Activated naive CD4-positive, alpha-beta T cell treated with anti-CD3 and anti-CD28 coated beads, Interleukin-2, amount 50 U/mL, for 72 hours (primary cell): Measurements from ENCODE around the gene SLC12A7. TPM values are rescaled to one million over a fixed set of nuclear protein-coding genes. Genes with fewer than 3 reads are reported as not detected.
"Not testable (repeated sequence)": the region's sequence is repeated elsewhere in the genome, so short reads cannot be mapped to it uniquely, and the experiment has no call there.

Source experiments
- ATAC-seq, 2 donors: fragments of 150-1000 bp; cut with Tn5 transposase; 2 replicates each; pipeline ENCODE4 v1.10.0; 2021; ENCODE audit warnings: mild to moderate bottlenecking in 2 of 2, moderate library complexity in 2 of 2
- DNase-seq, 2 donors: peaks; one replicate each; pipeline ENCODE4 v3.0.0; 2021 to 2022; ENCODE audit warnings: low spot score in 2 of 2
- H3K27ac Mint-ChIP-seq, 2 donors: one replicate each; pipeline ENCODE4 v1.8.0; 2022; ENCODE audit warnings: mild to moderate bottlenecking in 2 of 2, mixed read lengths in 2 of 2
- H3K36me3 Mint-ChIP-seq, 2 donors: one replicate each; pipeline ENCODE4 v1.8.0; 2022; ENCODE audit warnings: mixed read lengths in 2 of 2
- H3K9me3 Mint-ChIP-seq, 2 donors: one replicate each; pipeline ENCODE4 v1.8.0; 2022; ENCODE audit warnings: mixed read lengths in 2 of 2
- total RNA-seq, 2 donors: library from RNA; stranded (reverse); gene quantifications; one replicate each; pipeline ENCODE4 v1.2.3, GENCODE V29; 2022

SLC12A7 gene
- total RNA-seq, 2 donors from 2014 or later = 19.5 to 74.7 TPM

GRCh38 chr5:1068895-1069719 is 42.8 kb downstream of the SLC12A7 start:
- H3K36me3 Mint-ChIP-seq = no peaks in the 10 kb centered on the region
- ATAC-seq = no peak
- H3K27ac Mint-ChIP-seq = no peak overlapping the region
- DNase-seq = no peak
- no peaks in the 10 kb centered on the region for H3K9me3 Mint-ChIP-seq

DNA sequence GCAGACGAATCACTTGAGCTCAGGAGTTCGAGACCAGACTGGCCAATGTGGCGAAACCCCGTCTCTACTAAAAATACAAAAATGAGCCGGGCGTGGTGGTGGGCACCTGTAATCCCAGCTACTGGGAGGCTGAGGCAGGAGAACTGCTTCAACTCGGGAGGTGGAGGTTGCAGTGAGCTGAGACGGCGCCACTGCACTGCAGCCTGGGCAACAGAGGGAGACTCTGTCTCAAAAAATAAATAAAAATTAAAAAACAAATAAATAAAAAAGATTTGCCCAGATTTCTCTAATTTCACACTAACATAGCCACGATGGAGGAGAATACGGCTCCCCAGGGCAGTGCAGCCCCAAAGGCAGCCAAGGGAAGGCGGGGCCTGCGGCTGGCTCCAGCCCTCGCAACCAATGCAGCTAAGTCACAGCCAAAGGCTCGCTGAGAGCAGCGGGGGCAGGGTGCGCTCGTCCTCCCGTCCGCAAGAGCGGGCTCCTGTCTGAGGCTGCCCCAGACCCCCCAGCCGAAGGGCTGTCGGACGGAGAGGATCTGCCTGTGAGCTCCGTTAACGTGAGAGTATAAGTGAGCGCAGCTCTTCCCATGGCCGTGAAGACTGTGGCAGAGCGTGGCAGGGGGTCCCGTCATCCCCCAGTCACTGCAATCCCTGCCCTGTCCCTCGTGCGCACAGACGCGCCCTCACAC is 43.5 kb downstream of the SLC12A7 start:
- H3K36me3 Mint-ChIP-seq = no peaks in the 10 kb centered on the region
- ATAC-seq (no peak), DNase-seq (no peak)
- H3K9me3 Mint-ChIP-seq = no peaks in the 10 kb centered on the region
- no peak overlapping the region for H3K27ac Mint-ChIP-seq

GRCh38 chr5:1067141-1068121 is 44.4 kb downstream of the SLC12A7 start:
- H3K27ac Mint-ChIP-seq = no peak overlapping the region
- ATAC-seq = no peak
- no peaks in the 10 kb centered on the region for H3K9me3 Mint-ChIP-seq
- DNase-seq = no peak
- H3K36me3 Mint-ChIP-seq = no peaks in the 10 kb centered on the region

DNA sequence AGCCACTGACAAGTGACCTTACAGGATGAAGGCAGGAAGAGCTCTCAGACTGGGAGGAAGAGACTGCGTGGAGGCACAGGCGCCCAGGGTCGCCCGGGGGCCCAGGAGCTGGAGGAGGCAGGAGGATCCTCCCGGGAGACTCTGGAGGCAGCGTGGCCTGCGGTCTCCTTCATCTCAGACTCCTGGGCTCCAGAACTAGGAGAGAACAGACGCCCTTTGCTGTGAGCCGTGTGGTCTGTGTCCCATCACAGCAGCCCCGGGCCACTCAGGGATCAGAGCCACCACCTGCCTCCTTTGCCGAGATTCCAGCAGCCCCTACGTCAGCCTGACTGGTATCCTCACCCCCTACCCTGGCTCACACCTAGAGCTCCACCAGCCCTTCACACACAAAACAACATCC is 45.2 kb downstream of the SLC12A7 start:
- no peak for ATAC-seq
- Mint-ChIP-seq H3K27ac (no peak overlapping the region), H3K9me3 (no peaks in the 10 kb centered on the region)

GRCh38 chr5:1065891-1066650 is 45.8 kb downstream of the SLC12A7 start:
- Mint-ChIP-seq H3K36me3 (no peaks in the 10 kb centered on the region), H3K9me3 (no peaks in the 10 kb centered on the region), H3K27ac (peak overlapping the region in 1 of 2 donors; percentile 30)
- DNase-seq (no peak), ATAC-seq (no peak)

More for the DNA sequence above, 45.2 kb downstream of the SLC12A7 start:
- no peaks in the 10 kb centered on the region for H3K36me3 Mint-ChIP-seq
- DNase-seq = no peak

DNA sequence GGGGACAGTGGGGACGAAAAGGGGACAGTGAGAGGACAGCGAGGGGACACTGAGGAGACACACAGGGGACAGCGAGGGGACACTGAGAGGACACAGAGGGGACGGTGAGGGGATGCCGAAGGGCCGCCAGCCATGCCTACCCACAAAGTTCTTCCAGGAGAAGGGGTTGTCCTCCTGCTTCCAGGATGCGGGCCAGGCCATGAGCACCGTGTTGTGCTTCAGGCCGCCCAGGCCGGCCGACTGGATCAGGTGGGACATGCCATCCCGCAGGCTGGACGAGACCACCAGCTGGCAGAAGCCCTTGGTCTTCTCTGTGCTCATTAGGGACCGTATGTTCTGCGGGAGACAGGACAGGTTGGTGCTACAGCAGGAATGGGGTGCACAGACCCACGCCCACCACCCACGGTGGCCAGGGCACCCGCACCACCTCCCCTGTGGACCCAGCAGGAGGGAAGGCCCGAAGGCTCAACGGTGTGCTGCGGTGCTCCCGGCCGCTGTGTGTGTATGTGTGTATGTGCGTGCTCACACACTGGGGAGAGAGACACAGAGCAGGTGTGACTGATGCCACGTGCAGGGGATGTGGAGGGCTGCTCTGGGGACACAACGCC is 46.6 kb downstream of the SLC12A7 start:
- Mint-ChIP-seq H3K27ac (no peak overlapping the region), H3K9me3 (no peaks in the 10 kb centered on the region), H3K36me3 (no peaks in the 10 kb centered on the region)
- DNase-seq (no peak), ATAC-seq (peak in 1 of 2 donors; percentile 21)

DNA sequence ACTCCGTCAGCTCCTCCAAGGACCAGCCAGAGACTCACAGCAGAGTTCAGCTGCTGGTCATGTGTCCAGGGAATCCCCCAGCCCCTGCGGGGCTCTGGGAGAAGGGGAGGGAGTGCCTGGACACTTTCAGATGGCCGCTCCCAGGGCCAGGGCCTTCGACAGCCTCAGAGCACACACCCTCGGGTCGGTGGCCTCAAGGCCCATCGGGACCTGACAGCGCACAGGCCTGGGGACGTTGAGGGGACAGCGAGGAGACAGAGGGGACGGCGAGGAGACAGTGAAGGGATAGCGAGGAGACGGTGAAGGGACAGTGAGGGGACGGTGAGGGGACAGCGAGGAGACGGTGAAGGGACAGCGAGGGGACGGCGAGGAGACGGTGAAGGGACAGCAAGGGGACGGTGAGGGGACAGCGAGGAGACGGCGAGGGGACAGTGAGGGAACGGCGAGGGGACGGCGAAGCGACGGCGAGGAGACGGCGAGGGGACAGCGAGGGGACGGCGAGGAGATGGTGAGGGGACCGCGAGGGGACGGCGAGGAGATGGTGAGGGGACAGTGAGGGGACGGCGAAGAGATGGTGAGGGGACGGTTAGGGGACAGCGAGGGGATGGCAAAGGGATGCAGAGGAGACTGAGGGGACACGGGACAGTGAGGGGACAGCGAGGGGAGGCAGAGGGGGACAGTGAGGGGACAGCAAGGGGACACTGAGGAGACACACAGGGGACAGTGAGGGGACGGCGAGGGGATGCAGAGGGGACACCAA is 47.3 kb downstream of the SLC12A7 start:
- H3K9me3 Mint-ChIP-seq = no peaks in the 10 kb centered on the region
- H3K36me3 Mint-ChIP-seq = no peaks in the 10 kb centered on the region
- no peak for ATAC-seq
- H3K27ac Mint-ChIP-seq = peak overlapping the region in 1 of 2 donors; percentile 5
- no peak for DNase-seq

- no peak for ATAC-seq
- no peaks in the 10 kb centered on the region for H3K36me3 Mint-ChIP-seq
- no peak overlapping the region for H3K27ac Mint-ChIP-seq
- DNase-seq = no peak
- H3K9me3 Mint-ChIP-seq = no peaks in the 10 kb centered on the region
Measured at GRCh38 chr5:1063661-1064382, 48.0 kb downstream of the SLC12A7 start.

- no peak overlapping the region for H3K27ac Mint-ChIP-seq
- DNase-seq (no peak), ATAC-seq (no peak)
- no peaks in the 10 kb centered on the region for H3K9me3 Mint-ChIP-seq
- no peaks in the 10 kb centered on the region for H3K36me3 Mint-ChIP-seq
Measured at GRCh38 chr5:1062761-1063568, 48.9 kb downstream of the SLC12A7 start.

DNA sequence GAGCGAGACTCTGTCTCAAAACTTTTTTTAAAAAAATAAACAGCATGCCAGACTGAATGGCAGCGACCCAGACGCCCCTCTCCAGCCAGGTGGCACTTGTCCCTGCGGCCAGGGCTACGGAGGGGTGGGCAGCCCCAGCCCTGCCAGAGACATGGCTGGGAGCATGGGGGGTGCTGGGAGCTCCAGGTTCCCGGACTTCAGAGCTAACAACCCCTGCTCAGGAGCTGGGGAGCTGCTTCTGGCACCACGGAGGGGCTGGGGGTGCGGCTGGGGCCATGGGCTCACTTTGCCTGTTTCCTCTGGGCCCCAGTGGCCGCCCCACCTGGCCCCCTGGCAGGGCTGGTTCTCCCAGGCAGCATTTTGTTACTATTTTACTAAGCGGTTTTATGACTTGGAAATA is 49.9 kb downstream of the SLC12A7 start:
- H3K27ac Mint-ChIP-seq = peak overlapping the region in 1 of 2 donors; percentile 50
- ATAC-seq (no peak), DNase-seq (no peak)
- no peaks in the 10 kb centered on the region for H3K9me3 Mint-ChIP-seq
- no peaks in the 10 kb centered on the region for H3K36me3 Mint-ChIP-seq

DNA sequence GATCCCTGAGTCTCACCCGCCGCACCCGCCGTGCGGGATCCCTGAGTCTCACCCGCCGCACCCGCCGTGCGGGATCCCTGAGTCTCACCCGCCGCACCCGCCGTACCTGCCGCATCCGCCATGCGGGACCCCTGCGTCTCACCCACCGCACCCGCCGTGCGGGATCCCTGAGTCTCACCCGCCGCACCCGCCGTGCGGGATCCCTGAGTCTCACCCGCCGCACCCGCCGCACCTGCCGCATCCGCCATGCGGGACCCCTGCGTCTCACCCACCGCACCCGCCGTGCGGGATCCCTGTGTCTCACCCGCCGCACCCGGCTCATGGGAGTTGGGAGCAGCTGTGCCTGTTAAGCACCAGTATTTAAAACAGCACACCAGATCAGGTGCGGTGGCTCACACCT is 50.6 kb downstream of the SLC12A7 start:
- ATAC-seq, H3K27ac Mint-ChIP-seq, H3K9me3 Mint-ChIP-seq, H3K36me3 Mint-ChIP-seq, DNase-seq: not testable (repeated sequence)

DNA sequence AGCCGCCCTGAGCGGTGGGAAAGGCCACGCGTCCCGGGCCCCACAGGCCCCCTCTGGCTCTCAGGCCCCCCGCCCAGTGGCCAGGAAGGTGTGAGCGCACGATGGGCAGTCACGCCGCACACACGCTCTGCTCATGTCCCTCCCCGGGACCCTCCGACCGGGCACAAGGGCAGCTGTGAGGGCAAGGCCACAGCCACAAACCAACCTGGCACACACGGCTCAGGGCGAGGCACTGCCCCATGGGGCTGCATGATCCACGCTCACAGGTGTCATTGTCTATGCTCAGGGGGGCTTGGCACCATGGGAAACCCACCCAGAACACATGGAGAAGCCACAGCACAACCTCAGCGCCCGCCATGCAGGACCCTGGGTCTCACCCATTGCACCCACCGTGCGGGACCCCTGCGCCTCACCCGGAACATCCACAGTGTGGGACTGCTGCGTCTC is 51.3 kb downstream of the SLC12A7 start:
- Mint-ChIP-seq H3K27ac (no peak overlapping the region), H3K36me3 (no peaks in the 10 kb centered on the region), H3K9me3 (no peaks in the 10 kb centered on the region)
- ATAC-seq (no peak), DNase-seq (no peak)

- H3K27ac Mint-ChIP-seq = no peak overlapping the region
- no peak for DNase-seq
- ATAC-seq = no peak
- no peaks in the 10 kb centered on the region for H3K9me3 Mint-ChIP-seq
- no peaks in the 10 kb centered on the region for H3K36me3 Mint-ChIP-seq
Measured at GRCh38 chr5:1059884-1060263, 52.0 kb downstream of the SLC12A7 start.
